ENCODE results near the gene ALOX15B. TPM values are rescaled to one million over a fixed set of nuclear protein-coding genes. Genes with fewer than 3 reads are reported as not detected.

ALOX15B gene
- total and polyA plus RNA-seq, 4 donors = 0.16 to 1.0 (median 0.56) TPM

DNA sequence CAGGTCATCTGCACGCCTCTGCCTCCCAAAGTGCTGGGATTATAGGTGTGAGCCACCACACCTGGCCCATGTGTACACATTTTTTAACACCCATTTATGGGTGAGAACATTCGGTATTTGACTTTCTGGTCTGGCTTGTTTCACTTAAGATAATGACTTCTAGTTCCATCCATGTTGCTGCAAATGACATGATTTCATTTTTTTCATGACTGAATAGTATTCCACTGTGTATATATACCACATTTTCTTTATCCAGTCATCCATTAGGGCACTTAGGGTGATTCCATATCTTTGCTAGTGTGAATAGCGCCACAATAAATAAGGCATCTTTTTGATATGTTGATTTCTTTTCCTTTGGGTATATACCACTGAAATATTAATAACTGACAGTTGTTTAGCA is 43.0 kb downstream of the ALOX15B start:
- H3K4me1 ChIP-seq (ENCODE audit: control insufficient read depth in 4 of 4, insufficient read depth in 4 of 4, low read length in 3 of 4) = peaks cover 5 to 13% (median 10%) of the 10 kb centered on the region in 4 donors
- no peak overlapping the region for H3K4me3 ChIP-seq (ENCODE audit: low read depth in 1 of 3, low read length in 3 of 3)
- H3K36me3 ChIP-seq (ENCODE audit: control insufficient read depth in 4 of 4, insufficient read depth in 3 of 4, low read depth in 1 of 4, low read length in 3 of 4) = no peaks in the 10 kb centered on the region
- peaks cover 2 to 14% (median 4%) of the 10 kb centered on the region in 4 donors for H3K27me3 ChIP-seq (ENCODE audit: control insufficient read depth in 4 of 4, insufficient read depth in 4 of 4, low read length in 3 of 4)
- no peaks in the 10 kb centered on the region for H3K9me3 ChIP-seq (ENCODE audit: control insufficient read depth in 4 of 4, low read length in 3 of 4)
- no peak overlapping the region for H3K27ac ChIP-seq (ENCODE audit: low read depth in 1 of 2, low read length in 2 of 2)
- no peak for DNase-seq (ENCODE audit: low spot score)
- TF ChIP-seq, protein P1, sequence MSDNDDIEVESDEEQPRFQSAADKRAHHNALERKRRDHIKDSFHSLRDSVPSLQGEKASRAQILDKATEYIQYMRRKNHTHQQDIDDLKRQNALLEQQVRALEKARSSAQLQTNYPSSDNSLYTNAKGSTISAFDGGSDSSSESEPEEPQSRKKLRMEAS (IDR thresholded peaks at IDR 0.05) = no peak
- TF ChIP-seq HNF4A (conservative IDR thresholded peaks at IDR 0.05) (no peak), RXRA (IDR thresholded peaks at IDR 0.05) (no peak), RAD21 (IDR thresholded peaks at IDR 0.05) (no peak)
- no peak overlapping the region for H3K9ac ChIP-seq (ENCODE audit: low read depth in 1 of 2, low read length in 2 of 2)
- 86% methylated on average over 3 of the region's 3 CpGs for WGBS

GRCh38 chr17:8082292-8082691 is 43.4 kb downstream of the ALOX15B start:
- no peak overlapping the region for H3K4me3 ChIP-seq (ENCODE audit: low read depth in 1 of 3, low read length in 3 of 3)
- peaks cover 5 to 13% (median 10%) of the 10 kb centered on the region in 4 donors for H3K4me1 ChIP-seq (ENCODE audit: control insufficient read depth in 4 of 4, insufficient read depth in 4 of 4, low read length in 3 of 4)
- DNase-seq (ENCODE audit: low spot score) = no peak
- H3K27me3 ChIP-seq (ENCODE audit: control insufficient read depth in 4 of 4, insufficient read depth in 4 of 4, low read length in 3 of 4) = peaks cover 2 to 10% (median 4%) of the 10 kb centered on the region in 4 donors
- H3K36me3 ChIP-seq (ENCODE audit: control insufficient read depth in 4 of 4, insufficient read depth in 3 of 4, low read depth in 1 of 4, low read length in 3 of 4) = no peaks in the 10 kb centered on the region
- H3K9me3 ChIP-seq (ENCODE audit: control insufficient read depth in 4 of 4, low read length in 3 of 4) = no peaks in the 10 kb centered on the region
- 89% methylated on average over 10 of the region's 10 CpGs for WGBS
- TF ChIP-seq JUND (IDR thresholded peaks at IDR 0.05) (no peak), HNF4A (conservative IDR thresholded peaks at IDR 0.05) (no peak), RAD21 (IDR thresholded peaks at IDR 0.05) (no peak), EGR1 (IDR thresholded peaks at IDR 0.05; ENCODE audit: low read depth in 2 of 2) (no peak), HNF4G (IDR thresholded peaks at IDR 0.05) (no peak), RXRA (IDR thresholded peaks at IDR 0.05) (no peak), FOXA1 (IDR thresholded peaks at IDR 0.05) (no peak)
- TF ChIP-seq, protein P2, sequence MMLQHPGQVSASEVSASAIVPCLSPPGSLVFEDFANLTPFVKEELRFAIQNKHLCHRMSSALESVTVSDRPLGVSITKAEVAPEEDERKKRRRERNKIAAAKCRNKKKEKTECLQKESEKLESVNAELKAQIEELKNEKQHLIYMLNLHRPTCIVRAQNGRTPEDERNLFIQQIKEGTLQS (IDR thresholded peaks at IDR 0.05) = no peak
- H3K27ac ChIP-seq (ENCODE audit: low read depth in 1 of 2, low read length in 2 of 2) = no peak overlapping the region
- no peak overlapping the region for H3K9ac ChIP-seq (ENCODE audit: low read depth in 1 of 2, low read length in 2 of 2)

DNA sequence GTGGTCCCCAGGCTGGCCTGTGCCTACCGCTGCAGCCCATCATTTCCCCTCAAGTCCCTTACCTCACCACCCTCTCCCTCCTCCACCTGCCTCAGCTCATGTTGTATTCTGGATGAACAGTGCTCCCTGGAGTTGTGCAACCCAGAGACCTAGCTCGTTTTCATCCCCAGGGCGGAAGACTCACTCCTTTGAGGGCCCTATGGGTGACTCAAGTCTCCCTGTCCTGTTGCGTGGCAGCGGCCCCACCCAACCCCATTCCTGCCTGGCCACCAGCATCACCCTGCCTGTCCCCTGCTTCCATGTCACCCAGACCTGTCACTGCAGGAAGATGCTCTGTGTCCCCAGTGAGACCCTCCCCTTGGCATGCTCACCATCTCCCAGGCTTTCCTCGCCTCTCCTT is 45.4 kb downstream of the ALOX15B start:
- no peak for TF ChIP-seq FOXA2 (IDR thresholded peaks at IDR 0.05)
- no peak for TF ChIP-seq HNF4A (conservative IDR thresholded peaks at IDR 0.05)
- TF ChIP-seq FOXA1 (IDR thresholded peaks at IDR 0.05) = no peak
- no peak for TF ChIP-seq YY1 (IDR thresholded peaks at IDR 0.05)
- TF ChIP-seq JUND (IDR thresholded peaks at IDR 0.05) = no peak
- no peak for TF ChIP-seq RXRA (IDR thresholded peaks at IDR 0.05)
- no peak for TF ChIP-seq CTCF (IDR thresholded peaks at IDR 0.05; ENCODE audit: low read depth, low read length, missing input control)
- no peak for TF ChIP-seq GABPA (IDR thresholded peaks at IDR 0.05 in 1 of 2, conservative IDR thresholded peaks at IDR 0.05 in 1 of 2)
- TF ChIP-seq RAD21 (IDR thresholded peaks at IDR 0.05) = no peak
- TF ChIP-seq, protein P3, sequence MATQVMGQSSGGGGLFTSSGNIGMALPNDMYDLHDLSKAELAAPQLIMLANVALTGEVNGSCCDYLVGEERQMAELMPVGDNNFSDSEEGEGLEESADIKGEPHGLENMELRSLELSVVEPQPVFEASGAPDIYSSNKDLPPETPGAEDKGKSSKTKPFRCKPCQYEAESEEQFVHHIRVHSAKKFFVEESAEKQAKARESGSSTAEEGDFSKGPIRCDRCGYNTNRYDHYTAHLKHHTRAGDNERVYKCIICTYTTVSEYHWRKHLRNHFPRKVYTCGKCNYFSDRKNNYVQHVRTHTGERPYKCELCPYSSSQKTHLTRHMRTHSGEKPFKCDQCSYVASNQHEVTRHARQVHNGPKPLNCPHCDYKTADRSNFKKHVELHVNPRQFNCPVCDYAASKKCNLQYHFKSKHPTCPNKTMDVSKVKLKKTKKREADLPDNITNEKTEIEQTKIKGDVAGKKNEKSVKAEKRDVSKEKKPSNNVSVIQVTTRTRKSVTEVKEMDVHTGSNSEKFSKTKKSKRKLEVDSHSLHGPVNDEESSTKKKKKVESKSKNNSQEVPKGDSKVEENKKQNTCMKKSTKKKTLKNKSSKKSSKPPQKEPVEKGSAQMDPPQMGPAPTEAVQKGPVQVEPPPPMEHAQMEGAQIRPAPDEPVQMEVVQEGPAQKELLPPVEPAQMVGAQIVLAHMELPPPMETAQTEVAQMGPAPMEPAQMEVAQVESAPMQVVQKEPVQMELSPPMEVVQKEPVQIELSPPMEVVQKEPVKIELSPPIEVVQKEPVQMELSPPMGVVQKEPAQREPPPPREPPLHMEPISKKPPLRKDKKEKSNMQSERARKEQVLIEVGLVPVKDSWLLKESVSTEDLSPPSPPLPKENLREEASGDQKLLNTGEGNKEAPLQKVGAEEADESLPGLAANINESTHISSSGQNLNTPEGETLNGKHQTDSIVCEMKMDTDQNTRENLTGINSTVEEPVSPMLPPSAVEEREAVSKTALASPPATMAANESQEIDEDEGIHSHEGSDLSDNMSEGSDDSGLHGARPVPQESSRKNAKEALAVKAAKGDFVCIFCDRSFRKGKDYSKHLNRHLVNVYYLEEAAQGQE (IDR thresholded peaks at IDR 0.05) = no peak
- TF ChIP-seq EGR1 (IDR thresholded peaks at IDR 0.05; ENCODE audit: low read depth in 2 of 2) = no peak
- TF ChIP-seq TAF1 (conservative IDR thresholded peaks at IDR 0.05) = no peak
- TF ChIP-seq, protein P1 (IDR thresholded peaks at IDR 0.05) = no peak
- no peak for TF ChIP-seq NR2F2 (IDR thresholded peaks at IDR 0.05)
- no peak for TF ChIP-seq SP1 (IDR thresholded peaks at IDR 0.05)
- no peak for DNase-seq (ENCODE audit: low spot score)

More for the DNA sequence above, 45.4 kb downstream of the ALOX15B start:
- H3K27ac ChIP-seq (ENCODE audit: low read depth in 1 of 2, low read length in 2 of 2) = no peak overlapping the region
- no peaks in the 10 kb centered on the region for H3K36me3 ChIP-seq (ENCODE audit: control insufficient read depth in 4 of 4, insufficient read depth in 3 of 4, low read depth in 1 of 4, low read length in 3 of 4)
- H3K4me1 ChIP-seq (ENCODE audit: control insufficient read depth in 4 of 4, insufficient read depth in 4 of 4, low read length in 3 of 4) = peaks cover 4 to 11% (median 9%) of the 10 kb centered on the region in 4 donors
- 86% methylated on average over 6 of the region's 6 CpGs for WGBS
- no peak overlapping the region for H3K9ac ChIP-seq (ENCODE audit: low read depth in 1 of 2, low read length in 2 of 2)
- H3K4me3 ChIP-seq (ENCODE audit: low read depth in 1 of 3, low read length in 3 of 3) = no peak overlapping the region
- peaks cover 0 to 10% (median 4%) of the 10 kb centered on the region in 4 donors for H3K27me3 ChIP-seq (ENCODE audit: control insufficient read depth in 4 of 4, insufficient read depth in 4 of 4, low read length in 3 of 4)
- no peaks in the 10 kb centered on the region for H3K9me3 ChIP-seq (ENCODE audit: control insufficient read depth in 4 of 4, low read length in 3 of 4)

Data from liver (tissue), 9 donors.